ENCODE data around the gene ATXN7. TPM values are rescaled to one million over a fixed set of nuclear protein-coding genes. Genes with fewer than 3 reads are reported as not detected.

Gene ATXN7
- total RNA-seq, 2 experiments from 2014 or later, result 35.6 to 40.5 TPM

- Mint-ChIP-seq H3K4me1 (ENCODE audit: low read depth) (peaks cover 32% of the 10 kb centered on the region), H3K4me3 (no peak overlapping the region)
Observed at GRCh38 chr3:63960048-63960711, 96.5 kb downstream of the ATXN7 start.

GRCh38 chr3:63961891-63962290 is 98.2 kb downstream of the ATXN7 start:
- Mint-ChIP-seq H3K27ac (no peak overlapping the region), H3K9me3 (ENCODE audit: insufficient read depth) (no peaks in the 10 kb centered on the region), H3K36me3 (ENCODE audit: low read depth) (peaks cover 12% of the 10 kb centered on the region), H3K4me1 (ENCODE audit: low read depth) (peaks cover 47% of the 10 kb centered on the region), H3K4me3 (no peak overlapping the region), H3K27me3 (ENCODE audit: low read depth) (no peaks in the 10 kb centered on the region)
- DNase-seq (no peak), ATAC-seq (peak; percentile 87)
- POLR2A ChIA-PET, result interaction anchor here (1.3 kb wide), 1 partner anchor 61 kb away, joined by 7 read pairs; the partner anchor contains the start of gene PSMD6
- CTCF ChIA-PET, result interaction anchor here (0.7 to 14.1 kb wide), 23 partner anchors 8 to 92 kb away, joined by 3 to 220 read pairs (median 5); no protein-coding TSS in a partner anchor

More at GRCh38 chr3:63960048-63960711, 96.5 kb downstream of the ATXN7 start:
- ATAC-seq (peak; percentile 37), DNase-seq (no peak)
- Mint-ChIP-seq H3K9me3 (ENCODE audit: insufficient read depth) (no peaks in the 10 kb centered on the region), H3K36me3 (ENCODE audit: low read depth) (peaks cover 11% of the 10 kb centered on the region), H3K27ac (peak overlapping the region; percentile 1), H3K27me3 (ENCODE audit: low read depth) (no peaks in the 10 kb centered on the region)
- ChIA-PET CTCF (interaction anchor here (1.0 to 14.1 kb wide), 5 partner anchors 9 to 49 kb away, joined by 3 to 220 read pairs (median 16); no protein-coding TSS in a partner anchor), POLR2A (no interaction called here)

GRCh38 chr3:63963496-63963895 is 99.8 kb downstream of the ATXN7 start:
- DNase-seq (no peak), ATAC-seq (no peak)
- POLR2A ChIA-PET, result interaction anchor here (0.6 kb wide), 1 partner anchor 492 kb away, joined by 3 read pairs; no protein-coding TSS in a partner anchor
- Mint-ChIP-seq H3K4me1 (ENCODE audit: low read depth) (peaks cover 58% of the 10 kb centered on the region), H3K27ac (no peak overlapping the region), H3K36me3 (ENCODE audit: low read depth) (peaks cover 13% of the 10 kb centered on the region), H3K27me3 (ENCODE audit: low read depth) (no peaks in the 10 kb centered on the region), H3K9me3 (ENCODE audit: insufficient read depth) (no peaks in the 10 kb centered on the region), H3K4me3 (no peak overlapping the region)
- CTCF ChIA-PET, result interaction anchor here (0.9 to 14.1 kb wide), 6 partner anchors 12 to 67 kb away, joined by 3 to 220 read pairs (median 10); no protein-coding TSS in a partner anchor

GRCh38 chr3:63964681-63965485 is 101.2 kb downstream of the ATXN7 start:
- no peaks in the 10 kb centered on the region for H3K9me3 Mint-ChIP-seq (ENCODE audit: insufficient read depth)
- no peak overlapping the region for H3K4me3 Mint-ChIP-seq
- CTCF ChIA-PET, result interaction anchor here (1.1 to 14.1 kb wide), 6 partner anchors 12 to 66 kb away, joined by 3 to 220 read pairs (median 4); partner anchors contain the start of gene PSMD6
- no peaks in the 10 kb centered on the region for H3K27me3 Mint-ChIP-seq (ENCODE audit: low read depth)
- no peak overlapping the region for H3K27ac Mint-ChIP-seq
- POLR2A ChIA-PET, result no interaction called here
- H3K36me3 Mint-ChIP-seq (ENCODE audit: low read depth), result peaks cover 20% of the 10 kb centered on the region
- peaks cover 69% of the 10 kb centered on the region for H3K4me1 Mint-ChIP-seq (ENCODE audit: low read depth)
- ATAC-seq, result no peak
- DNase-seq, result no peak

- Mint-ChIP-seq H3K36me3 (ENCODE audit: low read depth) (peaks cover 24% of the 10 kb centered on the region), H3K4me3 (no peak overlapping the region), H3K9me3 (ENCODE audit: insufficient read depth) (no peaks in the 10 kb centered on the region), H3K27ac (no peak overlapping the region), H3K27me3 (ENCODE audit: low read depth) (no peaks in the 10 kb centered on the region), H3K4me1 (ENCODE audit: low read depth) (peaks cover 71% of the 10 kb centered on the region)
- POLR2A ChIA-PET, result interaction anchor here (0.6 to 3.8 kb wide), 2 partner anchors 12 to 33 kb away, joined by 3 to 55 read pairs; no protein-coding TSS in a partner anchor
- ATAC-seq (no peak), DNase-seq (no peak)
- CTCF ChIA-PET, result interaction anchor here (0.8 to 14.1 kb wide), 3 partner anchors 11 to 58 kb away, joined by 3 to 220 read pairs (median 143); no protein-coding TSS in a partner anchor
Observed at GRCh38 chr3:63966007-63966406, 102.3 kb downstream of the ATXN7 start.

- Mint-ChIP-seq H3K27ac (peak overlapping the region; percentile 85), H3K4me1 (ENCODE audit: low read depth) (peaks cover 75% of the 10 kb centered on the region), H3K27me3 (ENCODE audit: low read depth) (no peaks in the 10 kb centered on the region), H3K36me3 (ENCODE audit: low read depth) (peaks cover 22% of the 10 kb centered on the region), H3K9me3 (ENCODE audit: insufficient read depth) (no peaks in the 10 kb centered on the region), H3K4me3 (peak overlapping the region; percentile 79)
- ChIA-PET POLR2A (interaction anchor here (0.6 to 3.8 kb wide), 4 partner anchors 11 to 34 kb away, joined by 3 to 55 read pairs (median 8); no protein-coding TSS in a partner anchor), CTCF (interaction anchor here (1.0 to 14.1 kb wide), 5 partner anchors 8 to 57 kb away, joined by 3 to 220 read pairs (median 15); partner anchors contain the start of gene PSMD6)
- DNase-seq (no peak), ATAC-seq (no peak)
Observed at GRCh38 chr3:63966871-63967270, 103.2 kb downstream of the ATXN7 start.

- ChIA-PET CTCF (interaction anchor here (0.8 to 14.1 kb wide), 11 partner anchors 9 to 62 kb away, joined by 3 to 220 read pairs (median 5); partner anchors contain the start of genes PSMD6 and SCAANT1), POLR2A (interaction anchor here (0.5 to 3.8 kb wide), 13 partner anchors 10 to 104 kb away, joined by 3 to 55 read pairs (median 4); partner anchors contain the start of genes ATXN7, PSMD6, SCAANT1 and THOC7)
- peaks cover 85% of the 10 kb centered on the region for H3K4me1 Mint-ChIP-seq (ENCODE audit: low read depth)
- peak; percentile 74 for ATAC-seq
- peak; percentile 51 for DNase-seq
- H3K9me3 Mint-ChIP-seq (ENCODE audit: insufficient read depth), result no peaks in the 10 kb centered on the region
- peak overlapping the region; percentile 96 for H3K27ac Mint-ChIP-seq
- H3K36me3 Mint-ChIP-seq (ENCODE audit: low read depth), result peaks cover 30% of the 10 kb centered on the region
- no peaks in the 10 kb centered on the region for H3K27me3 Mint-ChIP-seq (ENCODE audit: low read depth)
- peak overlapping the region; percentile 79 for H3K4me3 Mint-ChIP-seq
Observed at GRCh38 chr3:63967675-63968611, 104.3 kb downstream of the ATXN7 start.

GRCh38 chr3:63968612-63969350 is 105.1 kb downstream of the ATXN7 start:
- peak; percentile 52 for ATAC-seq
- POLR2A ChIA-PET, result interaction anchor here (0.6 to 3.8 kb wide), 12 partner anchors 9 to 105 kb away, joined by 3 to 55 read pairs (median 5); partner anchors contain the start of genes ATXN7, PSMD6, SCAANT1 and THOC7
- CTCF ChIA-PET, result interaction anchor here (1.1 to 14.1 kb wide), 10 partner anchors 8 to 61 kb away, joined by 3 to 220 read pairs (median 6); partner anchors contain the start of genes PSMD6 and SCAANT1
- DNase-seq, result no peak
- Mint-ChIP-seq H3K27ac (peak overlapping the region; percentile 96), H3K36me3 (ENCODE audit: low read depth) (peaks cover 33% of the 10 kb centered on the region), H3K27me3 (ENCODE audit: low read depth) (no peaks in the 10 kb centered on the region), H3K4me3 (peak overlapping the region; percentile 79), H3K4me1 (ENCODE audit: low read depth) (peaks cover 86% of the 10 kb centered on the region), H3K9me3 (ENCODE audit: insufficient read depth) (no peaks in the 10 kb centered on the region)

- Mint-ChIP-seq H3K27ac (peak overlapping the region; percentile 96), H3K9me3 (ENCODE audit: insufficient read depth) (no peaks in the 10 kb centered on the region), H3K27me3 (ENCODE audit: low read depth) (no peaks in the 10 kb centered on the region), H3K36me3 (ENCODE audit: low read depth) (peaks cover 41% of the 10 kb centered on the region), H3K4me1 (ENCODE audit: low read depth) (peaks cover 85% of the 10 kb centered on the region), H3K4me3 (peak overlapping the region; percentile 79)
- ChIA-PET CTCF (interaction anchor here (1.2 to 14.1 kb wide), 4 partner anchors 7 to 51 kb away, joined by 5 to 220 read pairs (median 74); no protein-coding TSS in a partner anchor), POLR2A (interaction anchor here (1.1 to 3.8 kb wide), 2 partner anchors 8 to 24 kb away, joined by 5 to 55 read pairs; no protein-coding TSS in a partner anchor)
- DNase-seq (no peak), ATAC-seq (no peak)
Observed at GRCh38 chr3:63969876-63970275, 106.2 kb downstream of the ATXN7 start.

Data from activated CD8-positive, alpha-beta T cell treated with anti-CD3 and anti-CD28 coated beads, Interleukin-2, amount 10 ng/mL, durations not matched to agents 7 days and 5 days (primary cell).